PC-3 (cell line): ENCODE measurements around the gene ADGRF3. TPM values are rescaled to one million over a fixed set of nuclear protein-coding genes. Genes with fewer than 3 reads are reported as not detected.

ENCODE experiments used
- ATAC-seq: fragments of 200-7000 bp; cut with Tn5 transposase; 2 replicates; pipeline ENCODE4 v1.9.1; 2020; ENCODE audit warnings: mild to moderate bottlenecking, moderate library complexity
- BruUV-seq: library from RNA; stranded (reverse); fragments of 400-500 nt; replicated peaks from 2 replicates; lab custom pipeline; 2021; lab: Mats Ljungman, UMichigan
- CTCF ChIA-PET: fragments of 300-600 bp; sonication (Branson Sonifier 250); formaldehyde crosslinking; loops from one replicate; lab custom pipeline; 2022; ENCODE audit warnings: antibody characterized with exemption; lab: Charles Lee
- POLR2A ChIA-PET: fragments of 300-600 bp; sonication (Branson Sonifier 250); formaldehyde crosslinking; loops from one replicate; lab custom pipeline; 2022; ENCODE audit warnings: antibody characterized with exemption; ENCODE audit not compliant: unreplicated experiment; lab: Charles Lee
- DNase-seq: peaks from one replicate; pipeline ENCODE4 v3.0.0-alpha.2; 2015
- H2AFZ ChIP-seq: fragments of 300-600 bp; sonication (generic); 2 replicates; pipeline ENCODE4 v1.6.0; 2016; ENCODE audit warnings: antibody characterized with exemption, low read length
- H3F3A ChIP-seq: fragments of 300-600 bp; sonication (generic); one replicate; pipeline ENCODE4 v1.6.0; 2017; ENCODE audit warnings: antibody characterized with exemption, low read length, control low read depth, mild to moderate bottlenecking; ENCODE audit not compliant: unreplicated experiment
- H3K27ac ChIP-seq: fragments of 300-600 bp; sonication (generic); 2 replicates; pipeline ENCODE4 v1.5.1; 2016; ENCODE audit warnings: mild to moderate bottlenecking, low read length
- H3K27me3 ChIP-seq: fragments of 300-600 bp; sonication (generic); 2 replicates; pipeline ENCODE4 v1.6.1; 2016; ENCODE audit warnings: low read length, mixed read lengths
- H3K36me3 ChIP-seq: fragments of 300-600 bp; sonication (generic); 2 replicates; pipeline ENCODE4 v1.6.1; 2016; ENCODE audit warnings: low read depth, mixed run types, low read length, mixed read lengths
- H3K4me1 ChIP-seq: fragments of 300-600 bp; sonication (generic); 2 replicates; pipeline ENCODE4 v1.5.1; 2016; ENCODE audit warnings: low read length; ENCODE audit not compliant: insufficient read depth
- H3K4me2 ChIP-seq: fragments of 300-600 bp; sonication (generic); 2 replicates; pipeline ENCODE4 v1.6.0; 2016; ENCODE audit warnings: low read length
- H3K4me3 ChIP-seq: fragments of 300-600 bp; sonication (generic); 2 replicates; pipeline ENCODE4 v1.5.1; 2016; ENCODE audit warnings: mild to moderate bottlenecking, low read length, mixed read lengths
- H3K79me2 ChIP-seq: fragments of 300-600 bp; sonication (generic); 2 replicates; pipeline ENCODE4 v1.6.1; 2017; ENCODE audit warnings: low read length, mixed read lengths
- H3K9ac ChIP-seq: fragments of 300-600 bp; sonication (generic); 2 replicates; pipeline ENCODE4 v1.6.0; 2016; ENCODE audit warnings: mild to moderate bottlenecking, low read length
- H3K9me2 ChIP-seq: fragments of 300-600 bp; sonication (generic); replicated peaks from 2 replicates; pipeline ENCODE4 v1.6.1; 2016; ENCODE audit warnings: mixed run types, low read length, mixed read lengths
- H3K9me3 ChIP-seq: fragments of 300-600 bp; sonication (generic); 2 replicates; pipeline ENCODE4 v1.6.1; 2016; ENCODE audit warnings: low read length, mixed read lengths
- H4K20me1 ChIP-seq: fragments of 300-600 bp; sonication (generic); 2 replicates; pipeline ENCODE4 v1.6.1; 2016; ENCODE audit warnings: low read length, mixed read lengths
- CTCF ChIP-seq: fragments of 300-600 bp; sonication (generic); conservative IDR thresholded peaks from 2 replicates; pipeline ENCODE4 v1.5.1; 2017; ENCODE audit warnings: antibody characterized with exemption, low read depth, mild to moderate bottlenecking, low read length
- EZH2 ChIP-seq: fragments of 300-600 bp; sonication (generic); IDR thresholded peaks from one replicate; pipeline ENCODE4 v1.6.1; 2017; ENCODE audit warnings: antibody characterized with exemption, mild to moderate bottlenecking, low read length; ENCODE audit not compliant: unreplicated experiment
- EZH2phosphoT487 ChIP-seq: fragments of 300-600 bp; sonication (generic); IDR thresholded peaks from 2 replicates; pipeline ENCODE4 v1.6.1; 2018; ENCODE audit warnings: mild to moderate bottlenecking, antibody characterized with exemption, low read length, borderline replicate concordance
- intact Hi-C: fragments of 100-400 bp; cut with micrococcal nuclease; formaldehyde crosslinking; loops from 2 replicates; pipeline ENCODE4 v1.9.0; 2023
- total RNA-seq: library from RNA; depleted of rRNA; stranded (reverse); fragments of >200 nt; gene quantifications from 2 replicates; pipeline ENCODE4 v1.2.3, GENCODE V29; 2014

ADGRF3 gene
- total RNA-seq, 1 experiment from 2014 or later: not detected

- no peaks in the 10 kb centered on the region for H3F3A ChIP-seq
Observed at GRCh38 chr2:26394694-26395093, 48.1 kb upstream of the ADGRF3 start.

GRCh38 chr2:26387189-26387588, 40.6 kb upstream of the ADGRF3 start:
- intact Hi-C loops: no loop called here
- Histone ChIP-seq H3F3A (no peaks in the 10 kb centered on the region), H3K27me3 (no peaks in the 10 kb centered on the region), H3K4me1 (no peaks in the 10 kb centered on the region), H3K79me2 (no peaks in the 10 kb centered on the region), H3K4me3 (no peak overlapping the region), H3K9me3 (no peaks in the 10 kb centered on the region), H3K4me2 (no peak overlapping the region), H3K27ac (no peak overlapping the region), H3K36me3 (peaks cover 26% of the 10 kb centered on the region), H4K20me1 (no peaks in the 10 kb centered on the region), H2AFZ (no peak overlapping the region), H3K9ac (no peak overlapping the region), H3K9me2 (no peaks in the 10 kb centered on the region)
- BruUV-seq: no TSS peak
- CTCF ChIA-PET: no interaction called here
- POLR2A ChIA-PET: interaction anchor here (0.7 kb wide), 1 partner anchor 84 kb away, joined by 3 read pairs; no protein-coding TSS in a partner anchor
- DNase-seq (no peak), ATAC-seq (no peak)
- TF ChIP-seq CTCF: no peak
- no peak for TF ChIP-seq EZH2
- TF ChIP-seq EZH2phosphoT487: no peak

More at GRCh38 chr2:26394694-26395093, 48.1 kb upstream of the ADGRF3 start:
- no TSS peak for BruUV-seq
- Histone ChIP-seq H2AFZ (no peak overlapping the region), H3K4me1 (no peaks in the 10 kb centered on the region), H3K27ac (no peak overlapping the region), H3K9me2 (no peaks in the 10 kb centered on the region), H3K4me3 (no peak overlapping the region), H3K9ac (no peak overlapping the region), H3K79me2 (no peaks in the 10 kb centered on the region), H4K20me1 (no peaks in the 10 kb centered on the region), H3K36me3 (peaks cover 4% of the 10 kb centered on the region; the same call in 1 of the 2 replicates), H3K9me3 (no peaks in the 10 kb centered on the region), H3K27me3 (no peaks in the 10 kb centered on the region), H3K4me2 (no peak overlapping the region)
- DNase-seq: no peak
- CTCF ChIA-PET: no interaction called here
- intact Hi-C loops: no loop called here
- TF ChIP-seq CTCF (no peak), EZH2phosphoT487 (no peak), EZH2 (no peak)
- POLR2A ChIA-PET: no interaction called here
- ATAC-seq: peak; percentile 20; the same call in 1 of the 2 replicates

- CTCF ChIA-PET: no interaction called here
- DNase-seq: no peak
- POLR2A ChIA-PET: interaction anchor here (0.7 kb wide), 1 partner anchor 40 kb away, joined by 3 read pairs; no protein-coding TSS in a partner anchor
- TF ChIP-seq EZH2phosphoT487: no peak
- TF ChIP-seq CTCF: no peak
- no peak for TF ChIP-seq EZH2
- Histone ChIP-seq H2AFZ (no peak overlapping the region), H3K4me2 (no peak overlapping the region), H3K27ac (no peak overlapping the region), H3K9me3 (no peaks in the 10 kb centered on the region), H3F3A (no peaks in the 10 kb centered on the region), H3K27me3 (no peaks in the 10 kb centered on the region), H3K9me2 (no peaks in the 10 kb centered on the region), H3K4me1 (no peaks in the 10 kb centered on the region), H3K79me2 (no peaks in the 10 kb centered on the region), H4K20me1 (no peaks in the 10 kb centered on the region), H3K36me3 (peaks cover 30% of the 10 kb centered on the region), H3K9ac (no peak overlapping the region), H3K4me3 (no peak overlapping the region)
- no peak for ATAC-seq
- intact Hi-C loops: no loop called here
- no TSS peak for BruUV-seq
Observed at GRCh38 chr2:26384597-26384996, 38.0 kb upstream of the ADGRF3 start.
